ENCODE measurements around the gene CZIB. TPM values are rescaled to one million over a fixed set of nuclear protein-coding genes. Genes with fewer than 3 reads are reported as not detected.

Gene CZIB
- total RNA-seq, 1 experiment from 2014 or later: 50.3 TPM

GRCh38 chr1:53255031-53255430 lies 34.6 kb upstream of the CZIB start:
- H3K79me2 ChIP-seq (ENCODE audit: low read depth): no peaks in the 10 kb centered on the region
- TF ChIP-seq, protein P1, sequence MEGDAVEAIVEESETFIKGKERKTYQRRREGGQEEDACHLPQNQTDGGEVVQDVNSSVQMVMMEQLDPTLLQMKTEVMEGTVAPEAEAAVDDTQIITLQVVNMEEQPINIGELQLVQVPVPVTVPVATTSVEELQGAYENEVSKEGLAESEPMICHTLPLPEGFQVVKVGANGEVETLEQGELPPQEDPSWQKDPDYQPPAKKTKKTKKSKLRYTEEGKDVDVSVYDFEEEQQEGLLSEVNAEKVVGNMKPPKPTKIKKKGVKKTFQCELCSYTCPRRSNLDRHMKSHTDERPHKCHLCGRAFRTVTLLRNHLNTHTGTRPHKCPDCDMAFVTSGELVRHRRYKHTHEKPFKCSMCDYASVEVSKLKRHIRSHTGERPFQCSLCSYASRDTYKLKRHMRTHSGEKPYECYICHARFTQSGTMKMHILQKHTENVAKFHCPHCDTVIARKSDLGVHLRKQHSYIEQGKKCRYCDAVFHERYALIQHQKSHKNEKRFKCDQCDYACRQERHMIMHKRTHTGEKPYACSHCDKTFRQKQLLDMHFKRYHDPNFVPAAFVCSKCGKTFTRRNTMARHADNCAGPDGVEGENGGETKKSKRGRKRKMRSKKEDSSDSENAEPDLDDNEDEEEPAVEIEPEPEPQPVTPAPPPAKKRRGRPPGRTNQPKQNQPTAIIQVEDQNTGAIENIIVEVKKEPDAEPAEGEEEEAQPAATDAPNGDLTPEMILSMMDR (conservative IDR thresholded peaks at IDR 0.05): peak; percentile 28; the same call in 1 of the 2 replicates
- no peak for TF ChIP-seq EZH2 (IDR thresholded peaks at IDR 0.05; ENCODE audit: low read depth)
- H3K27me3 ChIP-seq (ENCODE audit: insufficient read depth, low read depth): no peaks in the 10 kb centered on the region
- peaks cover 41% of the 10 kb centered on the region for H3K36me3 ChIP-seq (ENCODE audit: low read depth)
- no peak overlapping the region for H3K4me3 ChIP-seq
- intact Hi-C loops (cut with micrococcal nuclease; ENCODE audit: unreplicated experiment): no loop called here
- POLR2A ChIA-PET (ENCODE audit: unreplicated experiment): no interaction called here
- no peak overlapping the region for H3K4me2 ChIP-seq
- H2AFZ ChIP-seq: no peak overlapping the region
- H3K27ac ChIP-seq: no peak overlapping the region
- H3K9me2 ChIP-seq (ENCODE audit: insufficient read depth): no peaks in the 10 kb centered on the region
- no peaks in the 10 kb centered on the region; the same call in 1 of the 2 replicates for H3F3A ChIP-seq (ENCODE audit: insufficient read depth, low read depth)
- CTCF ChIA-PET: no interaction called here
- no peaks in the 10 kb centered on the region; the same call in 1 of the 2 replicates for H4K20me1 ChIP-seq (ENCODE audit: insufficient read depth)
- no TSS peak for BruUV-seq (replicated peaks)
- no peak for DNase-seq
- H3K9me3 ChIP-seq (ENCODE audit: insufficient read depth, low read depth): no peaks in the 10 kb centered on the region
- no peaks in the 10 kb centered on the region for H3K4me1 ChIP-seq (replicated peaks; ENCODE audit: insufficient read depth)

DNA sequence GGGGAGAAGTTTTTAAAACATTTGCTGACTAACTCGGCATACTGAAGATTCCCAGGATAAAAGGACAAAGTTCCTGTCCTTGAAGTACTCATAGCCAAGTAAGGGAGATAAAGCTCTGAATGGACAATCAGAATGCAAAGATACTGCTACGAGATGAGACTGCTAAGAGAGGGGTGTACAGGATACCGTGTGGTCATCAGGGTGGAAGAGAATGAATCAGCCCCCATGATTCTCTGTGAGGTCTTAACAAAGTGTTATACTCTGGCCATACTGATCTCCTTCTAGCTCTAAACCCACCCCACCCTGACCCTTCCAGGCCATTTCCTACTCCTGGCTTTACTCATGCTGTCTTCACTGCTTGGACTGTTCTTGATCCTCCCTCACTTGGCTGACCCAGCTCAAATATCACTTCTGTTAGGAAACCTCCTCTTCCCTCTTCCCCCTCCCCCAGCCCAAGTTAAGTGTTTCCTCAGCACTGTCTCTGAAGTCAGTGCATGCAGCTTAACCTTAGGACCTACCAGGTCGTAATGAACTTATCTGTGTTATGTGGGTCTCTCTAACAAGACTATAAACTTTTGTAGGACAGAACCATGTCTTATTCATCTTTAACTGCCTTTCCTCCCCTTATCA lies 33.7 kb upstream of the CZIB start:
- no peak for DNase-seq
- H3K36me3 ChIP-seq (ENCODE audit: low read depth): peaks cover 33% of the 10 kb centered on the region; the same call in 1 of the 2 replicates
- H3K27ac ChIP-seq: no peak overlapping the region
- BruUV-seq (replicated peaks): no TSS peak
- intact Hi-C loops (cut with micrococcal nuclease; ENCODE audit: unreplicated experiment): no loop called here
- H3K4me3 ChIP-seq: no peak overlapping the region
- no peaks in the 10 kb centered on the region for H3K4me1 ChIP-seq (replicated peaks; ENCODE audit: insufficient read depth)
- ChIA-PET CTCF (interaction anchor here (0.6 kb wide), 1 partner anchor 427 kb away, joined by 3 read pairs; no protein-coding TSS in a partner anchor), POLR2A (ENCODE audit: unreplicated experiment) (interaction anchor here (0.7 kb wide), 1 partner anchor 518 kb away, joined by 9 read pairs; no protein-coding TSS in a partner anchor)
- H2AFZ ChIP-seq: no peak overlapping the region
- no peaks in the 10 kb centered on the region for H3K9me2 ChIP-seq (ENCODE audit: insufficient read depth)
- H3K27me3 ChIP-seq (ENCODE audit: insufficient read depth, low read depth): no peaks in the 10 kb centered on the region
- no peaks in the 10 kb centered on the region for H3K79me2 ChIP-seq (ENCODE audit: low read depth)
- no peak overlapping the region for H3K4me2 ChIP-seq
- H3F3A ChIP-seq (ENCODE audit: insufficient read depth, low read depth): no peaks in the 10 kb centered on the region; the same call in 1 of the 2 replicates
- no peaks in the 10 kb centered on the region; the same call in 1 of the 2 replicates for H4K20me1 ChIP-seq (ENCODE audit: insufficient read depth)
- no peak for TF ChIP-seq EZH2 (IDR thresholded peaks at IDR 0.05; ENCODE audit: low read depth)
- TF ChIP-seq, protein P1 (conservative IDR thresholded peaks at IDR 0.05): no peak
- no peaks in the 10 kb centered on the region for H3K9me3 ChIP-seq (ENCODE audit: insufficient read depth, low read depth)

DNA sequence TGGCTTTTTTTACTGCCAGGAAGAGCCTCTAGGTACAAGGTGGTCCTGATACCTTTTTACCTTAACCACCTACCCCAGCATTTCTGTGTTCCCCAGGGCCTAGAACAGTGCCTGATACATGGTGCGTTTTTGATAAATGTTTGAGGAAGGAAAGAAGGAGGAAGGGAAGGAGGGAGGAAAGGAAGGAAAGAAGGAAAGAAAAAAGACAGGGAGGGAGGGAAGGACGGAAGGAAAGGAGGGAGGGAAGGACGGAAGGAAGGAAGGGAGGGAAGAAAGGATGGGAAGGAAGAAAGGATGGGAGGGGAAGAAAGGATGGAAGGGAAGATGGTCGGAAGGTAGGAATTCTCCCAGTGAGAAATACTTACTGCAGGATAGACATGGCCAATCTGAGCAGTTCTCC lies 29.9 kb upstream of the CZIB start:
- POLR2A ChIA-PET (ENCODE audit: unreplicated experiment): no interaction called here

More for the DNA sequence above, 29.9 kb upstream of the CZIB start:
- no peak for DNase-seq
- H2AFZ ChIP-seq: no peak overlapping the region
- no TSS peak for BruUV-seq (replicated peaks)
- no peaks in the 10 kb centered on the region for H3K79me2 ChIP-seq (ENCODE audit: low read depth)
- H4K20me1 ChIP-seq (ENCODE audit: insufficient read depth): no peaks in the 10 kb centered on the region
- no peak overlapping the region for H3K4me2 ChIP-seq
- no peak overlapping the region for H3K27ac ChIP-seq
- H3K4me3 ChIP-seq: no peak overlapping the region
- H3K4me1 ChIP-seq (replicated peaks; ENCODE audit: insufficient read depth): no peaks in the 10 kb centered on the region
- CTCF ChIA-PET: no interaction called here
- no peak for TF ChIP-seq EZH2 (IDR thresholded peaks at IDR 0.05; ENCODE audit: low read depth)
- TF ChIP-seq, protein P1 (conservative IDR thresholded peaks at IDR 0.05): no peak
- H3K9me2 ChIP-seq (ENCODE audit: insufficient read depth): no peaks in the 10 kb centered on the region
- H3K27me3 ChIP-seq (ENCODE audit: insufficient read depth, low read depth): no peaks in the 10 kb centered on the region
- intact Hi-C loops (cut with micrococcal nuclease; ENCODE audit: unreplicated experiment): no loop called here
- H3K36me3 ChIP-seq (ENCODE audit: low read depth): peaks cover 28% of the 10 kb centered on the region
- no peaks in the 10 kb centered on the region for H3K9me3 ChIP-seq (ENCODE audit: insufficient read depth, low read depth)
- peaks cover 12% of the 10 kb centered on the region; the same call in 1 of the 2 replicates for H3F3A ChIP-seq (ENCODE audit: insufficient read depth, low read depth)

Measured in PC-9 (cell line).